ENCODE data around the gene CHAC1.

CHAC1 gene, protein sequence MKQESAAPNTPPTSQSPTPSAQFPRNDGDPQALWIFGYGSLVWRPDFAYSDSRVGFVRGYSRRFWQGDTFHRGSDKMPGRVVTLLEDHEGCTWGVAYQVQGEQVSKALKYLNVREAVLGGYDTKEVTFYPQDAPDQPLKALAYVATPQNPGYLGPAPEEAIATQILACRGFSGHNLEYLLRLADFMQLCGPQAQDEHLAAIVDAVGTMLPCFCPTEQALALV

DNA sequence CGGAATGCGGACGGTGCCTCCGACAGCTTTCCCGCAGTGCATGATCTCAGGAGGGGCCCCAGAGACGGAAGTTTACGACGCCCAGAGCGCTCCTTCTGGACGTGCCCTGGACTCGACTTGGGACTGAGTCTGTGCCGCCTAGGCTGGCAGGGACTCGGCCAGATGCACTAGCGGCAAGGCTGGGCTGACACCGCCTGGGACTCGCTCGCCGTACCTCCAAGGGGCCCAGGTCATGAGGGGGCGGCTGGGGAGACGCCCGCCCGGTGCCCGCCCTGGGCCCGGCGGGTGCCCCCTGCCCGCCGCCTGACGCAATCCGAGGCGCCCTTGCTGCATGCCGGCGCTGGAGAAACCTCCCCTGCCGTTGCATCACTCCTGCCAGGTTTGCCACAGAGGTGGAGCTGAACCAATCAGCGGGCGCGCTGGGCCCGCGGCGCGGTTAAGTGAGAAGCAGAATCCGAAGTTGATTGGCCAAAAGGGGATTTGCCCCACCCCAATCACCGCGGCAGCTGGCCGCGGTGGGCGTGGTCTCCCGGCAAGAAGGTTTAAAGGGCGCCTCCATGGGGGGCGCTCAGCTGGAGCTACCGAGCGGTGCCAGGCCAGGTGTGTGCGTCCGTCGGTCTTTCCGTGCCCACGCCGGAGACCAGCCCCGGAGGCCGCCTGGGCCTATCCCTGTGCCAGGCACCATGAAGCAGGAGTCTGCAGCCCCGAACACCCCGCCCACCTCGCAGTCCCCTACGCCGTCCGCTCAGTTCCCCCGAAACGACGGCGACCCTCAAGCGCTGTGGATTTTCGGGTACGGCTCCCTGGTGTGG, at the start of gene CHAC1:
Gene CHAC1, plus strand, starts transcription at position 571 of the 812 bp plus-strand sequence. Its CDS starts 113 bp downstream, at position 684.
- DNase-seq: peak; percentile 14 to 95 (median 80)

GRCh38 chr15:40904552-40905201, 48.6 kb upstream of the CHAC1 start:
- peak in 1 of 14 donors; percentile 6 for DNase-seq

DNA sequence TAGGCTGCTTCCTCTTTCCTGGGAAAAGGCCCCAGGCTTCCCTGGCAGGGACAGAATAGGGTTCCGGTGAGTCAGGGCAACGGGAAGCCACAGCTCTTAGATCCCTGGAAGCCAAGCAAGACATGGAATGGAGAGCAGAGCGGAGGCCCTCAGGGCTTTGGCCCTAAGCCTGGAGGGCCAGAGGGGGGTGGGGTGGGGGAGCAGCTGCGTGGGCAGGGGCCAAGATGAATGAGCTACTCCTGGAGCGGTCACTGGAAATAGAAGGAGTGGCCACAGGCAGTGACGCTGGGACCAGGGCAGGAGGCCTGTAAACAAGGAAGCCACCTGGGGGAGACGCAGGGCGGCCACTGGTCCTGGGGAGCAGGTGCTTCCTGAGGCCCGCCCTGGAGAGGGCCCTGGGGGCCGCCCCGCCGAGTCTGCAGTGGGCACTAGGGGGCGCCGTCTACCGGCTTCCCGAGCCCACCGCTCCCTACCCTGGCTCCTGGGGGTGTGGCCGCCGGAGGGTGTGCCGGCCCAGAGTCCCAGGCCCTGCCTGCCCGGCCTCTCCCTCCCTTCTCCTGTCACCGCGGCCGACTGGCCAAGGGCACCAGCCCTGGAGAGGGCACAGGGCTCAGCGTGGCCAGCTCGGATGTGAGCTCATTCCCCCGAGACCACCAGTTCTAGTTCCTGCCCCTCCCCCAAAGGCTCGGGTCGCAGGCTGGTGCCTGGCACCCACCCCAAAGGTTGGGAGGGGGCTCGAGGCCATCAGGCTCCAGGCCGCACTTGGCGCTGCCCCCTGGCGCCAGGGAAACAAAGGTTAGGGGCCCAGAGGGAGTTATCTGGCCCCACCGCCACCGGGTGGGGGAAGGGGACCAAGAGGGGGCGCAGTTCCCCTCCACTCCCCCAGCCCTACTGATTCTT, 46.9 kb upstream of the CHAC1 start:
- peak in 12 of 14 donors; percentile 11 to 90 (median 61) for DNase-seq

DNA sequence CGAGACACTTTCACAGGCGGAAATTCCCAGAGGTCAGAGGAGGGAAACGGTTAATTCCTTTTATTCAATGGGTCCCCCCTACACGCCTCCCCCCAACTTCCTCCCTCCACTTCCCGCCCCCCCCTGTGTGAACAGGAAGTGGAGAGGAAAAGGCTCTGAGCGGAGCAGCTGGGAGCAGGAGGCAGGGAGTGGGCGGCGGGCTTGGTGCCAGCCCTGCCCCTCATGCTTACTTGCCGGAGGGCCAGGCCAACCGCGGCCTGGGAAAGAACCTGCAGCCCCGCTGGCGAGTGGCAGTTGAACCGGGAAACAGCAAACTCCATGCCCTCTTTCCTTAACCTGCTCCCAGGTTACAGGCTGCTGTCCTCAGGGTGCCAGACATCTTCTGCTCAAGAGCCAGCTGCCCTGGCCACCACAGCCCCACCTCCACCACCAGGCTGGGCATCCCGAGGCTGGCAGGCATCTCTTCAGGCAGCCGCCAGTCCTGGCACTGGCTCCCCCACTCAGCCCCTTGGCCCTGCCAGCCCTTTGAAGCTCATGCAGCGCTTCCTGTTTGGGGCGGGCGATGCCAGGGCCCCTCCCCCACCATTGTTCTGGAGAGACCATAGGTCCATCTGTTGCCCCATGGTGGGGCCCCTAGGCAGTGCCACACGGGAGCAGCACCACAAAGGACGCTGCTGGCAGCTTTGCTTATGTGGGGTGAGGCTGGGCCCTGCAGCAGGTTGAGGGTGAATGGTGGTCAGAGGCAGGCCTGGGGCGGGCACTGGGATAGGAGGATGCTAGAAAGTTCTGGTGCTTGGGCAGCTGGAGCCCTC, 46.1 kb upstream of the CHAC1 start:
- DNase-seq: peak in 11 of 14 donors; percentile 18 to 71 (median 39)

DNA sequence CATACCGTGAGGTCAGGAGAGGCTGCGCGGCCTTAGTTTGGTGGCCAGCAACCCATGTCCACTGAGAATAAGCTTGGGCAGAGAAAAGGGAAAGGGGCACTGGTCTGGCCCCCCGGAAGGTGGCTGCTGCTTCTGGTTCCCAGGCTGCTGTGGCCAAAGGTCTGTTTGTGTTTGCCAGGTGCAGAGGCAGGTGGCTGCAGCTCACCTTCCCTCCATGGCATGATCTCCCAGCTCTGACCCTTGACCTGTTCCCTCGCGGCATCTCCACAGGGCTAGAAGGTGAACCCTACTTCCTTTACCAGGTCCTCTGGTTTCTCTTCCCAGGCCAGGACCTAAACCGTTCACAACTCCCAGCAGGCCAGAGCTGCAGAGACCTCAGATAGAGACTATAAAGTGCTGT, 45.2 kb upstream of the CHAC1 start:
- no peak for DNase-seq

- DNase-seq: peak in 4 of 14 donors; percentile 11 to 71 (median 16)
Measured at GRCh38 chr15:40909662-40910630, 43.3 kb upstream of the CHAC1 start.

DNA sequence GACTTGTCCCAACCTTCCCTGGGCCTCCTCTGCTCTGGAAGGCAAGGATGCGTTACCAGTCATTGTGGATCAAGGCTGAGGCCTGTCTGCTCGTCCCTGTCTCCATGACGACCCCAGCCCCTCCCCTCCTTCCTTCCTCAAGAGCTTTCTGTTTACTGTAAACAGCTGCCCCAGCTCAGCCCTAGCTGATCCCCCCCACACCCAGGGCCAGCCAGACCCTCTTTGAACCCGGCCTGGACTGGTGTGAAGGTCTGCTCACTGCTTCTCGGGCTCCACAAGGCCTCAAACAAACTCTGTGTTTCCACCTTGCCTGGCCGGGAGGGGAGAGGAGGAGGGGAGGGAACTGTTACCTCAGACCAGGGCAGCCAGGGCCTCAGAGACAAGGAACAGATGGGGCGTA, 42.1 kb upstream of the CHAC1 start:
- DNase-seq: no peak

DNA sequence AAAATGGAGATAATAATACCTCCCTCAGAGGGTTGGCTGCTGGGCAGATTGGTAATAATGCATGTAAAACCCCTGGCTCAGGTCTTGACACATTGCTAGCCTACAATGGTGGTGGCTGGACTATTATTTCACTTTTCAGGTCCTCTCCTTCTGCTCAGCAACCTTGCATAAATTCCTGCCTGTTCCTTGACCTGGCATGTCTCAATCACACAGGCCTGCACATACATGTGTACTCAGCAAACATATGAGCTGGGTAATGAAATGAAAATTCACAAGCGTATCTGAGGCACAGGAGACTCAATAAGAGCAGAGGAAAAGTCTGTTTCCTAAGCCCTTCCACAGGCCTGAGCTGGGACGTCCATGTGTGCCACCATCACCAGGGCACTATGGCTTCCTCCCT, 41.6 kb upstream of the CHAC1 start:
- no peak for DNase-seq

GRCh38 chr15:40912478-40912877, 40.8 kb upstream of the CHAC1 start:
- no peak for DNase-seq

- no peak for DNase-seq
Measured at GRCh38 chr15:40914013-40914412, 39.3 kb upstream of the CHAC1 start.

- no peak for DNase-seq
Measured at GRCh38 chr15:40914486-40914885, 38.8 kb upstream of the CHAC1 start.

GRCh38 chr15:40915116-40915661, 38.1 kb upstream of the CHAC1 start:
- DNase-seq: no peak

- DNase-seq: no peak
Measured at GRCh38 chr15:40915679-40916078, 37.6 kb upstream of the CHAC1 start.

DNA sequence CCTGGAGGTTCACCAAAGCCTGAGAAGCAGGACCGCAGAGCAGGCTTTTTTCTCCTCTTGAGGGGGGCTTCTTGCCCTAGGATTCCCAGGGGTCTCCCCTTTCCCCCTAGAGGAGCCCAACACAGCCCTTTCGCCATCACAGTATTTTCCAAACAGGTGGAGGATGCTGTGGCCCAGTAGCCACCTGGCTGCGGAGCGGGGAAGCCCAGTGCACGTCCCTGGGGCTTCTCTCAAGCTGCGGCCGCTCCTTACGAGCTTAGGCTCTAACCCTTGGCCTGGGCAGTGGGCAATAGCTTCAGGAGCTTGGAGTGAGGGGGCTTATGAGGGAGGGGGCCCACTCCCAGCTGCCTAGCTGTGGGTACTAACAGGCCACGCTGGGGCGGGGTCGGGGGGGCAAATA, 35.7 kb upstream of the CHAC1 start:
- DNase-seq: no peak

DNA sequence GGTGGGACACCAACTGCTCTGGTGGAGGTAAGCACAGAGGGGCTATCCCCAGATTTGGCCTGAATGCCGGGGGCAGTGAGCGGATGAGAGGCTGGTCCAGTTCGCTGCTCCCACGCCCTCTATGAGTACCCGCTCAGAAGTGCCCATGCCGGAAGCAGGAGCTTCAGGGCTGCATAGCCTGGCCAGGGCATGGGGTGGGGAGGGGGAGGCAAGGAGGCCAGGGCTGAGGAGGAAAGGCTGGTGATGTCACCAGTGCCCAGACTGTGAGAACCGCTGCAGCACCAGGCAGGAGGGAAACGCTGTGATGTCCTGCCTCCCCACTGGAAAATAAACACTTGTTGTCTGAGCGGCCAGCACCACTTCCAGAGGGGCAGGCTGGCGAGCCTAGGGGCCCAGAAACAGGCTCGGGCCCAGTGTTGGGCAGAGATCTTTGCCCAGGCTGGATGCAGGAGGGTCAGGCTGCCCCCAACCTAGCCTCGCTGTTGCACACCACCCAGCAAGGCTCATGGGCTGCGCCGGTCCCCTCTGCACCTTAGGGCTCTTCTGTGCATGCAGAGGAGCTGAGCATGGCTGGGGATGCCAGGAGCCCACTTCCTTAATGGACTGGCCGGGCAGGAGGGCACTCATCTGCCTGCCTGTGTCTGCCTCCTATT, 35.0 kb upstream of the CHAC1 start:
- DNase-seq: no peak

DNA sequence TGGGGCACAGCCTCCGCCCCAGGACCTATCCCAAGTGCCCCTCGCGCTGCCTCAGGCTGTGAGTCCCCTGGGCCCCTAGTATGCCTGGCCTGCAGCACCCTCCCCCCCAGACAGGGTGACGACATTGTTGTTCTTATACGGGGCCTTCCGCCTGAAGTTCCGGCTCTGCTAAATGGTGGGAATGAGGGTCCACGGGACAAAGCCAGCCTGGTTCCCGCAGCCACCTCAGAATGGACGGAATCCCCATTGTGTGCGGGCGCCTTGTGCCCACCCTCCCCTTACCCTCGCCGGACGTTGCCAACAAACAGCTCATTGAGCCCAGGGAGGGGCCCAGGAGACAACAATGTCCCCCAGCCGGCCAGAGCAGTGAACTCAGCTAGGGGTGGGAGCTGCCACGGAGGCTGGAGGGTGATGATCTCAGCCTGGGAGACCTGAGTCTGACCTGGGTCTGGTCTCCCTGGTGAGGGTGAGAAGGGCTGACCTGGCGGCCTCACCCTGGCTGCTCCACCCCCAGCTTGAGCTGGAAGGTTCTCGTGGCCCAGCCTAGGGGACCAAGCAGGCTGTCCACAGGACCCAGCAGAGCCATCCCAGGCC, 34.4 kb upstream of the CHAC1 start:
- no peak for DNase-seq

DNA sequence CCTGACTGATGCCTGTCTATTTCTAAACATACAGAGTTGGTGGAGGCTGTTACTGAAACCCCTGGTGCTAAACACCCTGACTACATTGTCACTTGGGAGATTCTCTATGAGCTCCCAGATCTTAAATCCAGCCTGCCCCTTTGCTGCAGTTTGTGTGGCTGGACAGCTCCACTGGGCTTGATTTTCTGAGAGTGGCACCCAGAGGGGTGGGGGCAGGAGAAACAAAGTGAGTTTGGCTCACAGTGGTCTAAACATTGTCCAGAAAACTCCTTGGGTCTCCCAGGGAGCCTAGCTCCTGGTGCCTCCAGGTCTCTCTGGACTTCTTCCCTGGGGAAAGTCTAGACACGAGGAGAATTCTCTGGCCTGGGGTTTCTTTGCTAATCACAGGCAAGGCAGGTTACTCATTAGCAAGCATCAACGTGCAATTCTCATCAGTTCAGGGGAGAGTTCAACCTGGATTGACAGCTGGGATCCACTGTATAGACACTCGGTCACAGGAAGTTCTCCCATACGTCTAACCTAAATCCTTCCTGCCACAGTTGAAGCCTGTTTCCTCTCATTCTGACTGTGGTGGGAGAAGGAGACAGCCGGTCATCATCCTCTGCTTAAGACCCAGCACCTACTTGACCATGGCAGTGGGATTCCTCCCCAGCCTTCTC, 31.2 kb upstream of the CHAC1 start:
- no peak for DNase-seq

DNA sequence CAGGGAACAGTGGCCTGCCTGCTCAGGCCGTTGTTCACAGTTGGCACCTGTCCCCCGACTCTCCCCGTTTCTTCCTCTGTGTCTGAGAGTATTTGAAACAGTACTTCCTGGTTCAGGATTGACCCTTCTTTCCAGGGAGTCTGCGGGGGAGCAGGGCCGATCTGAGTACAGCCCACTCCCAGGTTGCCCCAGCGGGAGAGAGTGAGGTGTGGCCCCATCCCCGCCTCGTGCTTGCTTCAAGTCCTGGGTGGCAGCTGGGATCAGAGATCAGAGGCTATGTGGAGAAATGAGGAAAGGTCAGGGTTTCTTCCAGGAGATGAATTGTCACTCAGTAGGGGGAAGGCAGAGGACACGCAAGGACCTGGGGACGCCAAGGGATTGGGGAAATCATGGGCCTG, 30.7 kb upstream of the CHAC1 start:
- DNase-seq: no peak

All from C1 segment of cervical spinal cord (tissue), 14 donors.